ENCODE results near the gene GPR6.

The GPR6 gene, protein sequence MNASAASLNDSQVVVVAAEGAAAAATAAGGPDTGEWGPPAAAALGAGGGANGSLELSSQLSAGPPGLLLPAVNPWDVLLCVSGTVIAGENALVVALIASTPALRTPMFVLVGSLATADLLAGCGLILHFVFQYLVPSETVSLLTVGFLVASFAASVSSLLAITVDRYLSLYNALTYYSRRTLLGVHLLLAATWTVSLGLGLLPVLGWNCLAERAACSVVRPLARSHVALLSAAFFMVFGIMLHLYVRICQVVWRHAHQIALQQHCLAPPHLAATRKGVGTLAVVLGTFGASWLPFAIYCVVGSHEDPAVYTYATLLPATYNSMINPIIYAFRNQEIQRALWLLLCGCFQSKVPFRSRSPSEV

DNA sequence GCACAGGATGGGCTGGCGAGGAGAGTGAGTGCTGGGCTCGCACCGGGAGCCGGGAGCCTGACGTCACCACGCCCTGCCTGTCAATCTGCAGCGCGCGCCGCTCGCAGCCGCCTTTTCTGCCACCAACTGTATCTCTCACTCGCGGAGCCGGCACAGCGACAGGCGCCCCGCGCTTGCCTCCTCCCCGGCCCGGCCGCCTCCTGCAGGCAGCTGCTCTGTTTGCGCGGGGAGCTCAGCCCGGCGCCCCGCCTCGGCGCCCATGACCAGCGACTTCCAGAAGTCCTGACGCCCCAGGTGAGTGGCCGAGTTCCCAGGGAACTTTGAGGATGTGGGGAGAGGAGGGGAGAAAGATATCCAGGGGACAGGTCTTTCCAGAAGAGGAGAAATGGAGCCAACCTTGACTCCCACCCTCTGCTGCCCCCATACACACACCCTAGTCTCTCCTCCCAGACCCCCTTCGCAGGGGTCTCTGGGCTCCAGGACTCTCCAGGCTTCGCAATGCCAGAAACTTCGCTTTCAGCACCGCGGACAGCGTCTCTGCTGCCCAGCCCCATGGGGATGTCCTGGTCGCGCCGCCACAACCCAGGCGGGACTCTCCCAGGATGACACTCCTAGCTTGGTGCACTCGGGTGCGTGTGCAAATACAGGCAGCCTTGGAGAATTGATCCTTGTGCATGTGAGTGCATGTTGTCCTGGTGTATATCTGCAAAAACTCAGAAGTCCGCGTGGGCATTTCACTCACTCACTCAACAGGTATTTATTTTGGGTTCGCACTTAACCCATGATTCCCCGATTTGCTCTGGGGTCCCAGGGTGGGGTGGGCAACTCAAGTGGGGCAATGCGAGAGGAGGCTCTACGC lies at the start of gene GPR6:
Gene GPR6, plus strand, starts transcription at position 138 of the 859 bp plus-strand sequence. CDS start 802 bp downstream, outside the sequence.
- no peak for DNase-seq (ENCODE audit: low spot score)

DNA sequence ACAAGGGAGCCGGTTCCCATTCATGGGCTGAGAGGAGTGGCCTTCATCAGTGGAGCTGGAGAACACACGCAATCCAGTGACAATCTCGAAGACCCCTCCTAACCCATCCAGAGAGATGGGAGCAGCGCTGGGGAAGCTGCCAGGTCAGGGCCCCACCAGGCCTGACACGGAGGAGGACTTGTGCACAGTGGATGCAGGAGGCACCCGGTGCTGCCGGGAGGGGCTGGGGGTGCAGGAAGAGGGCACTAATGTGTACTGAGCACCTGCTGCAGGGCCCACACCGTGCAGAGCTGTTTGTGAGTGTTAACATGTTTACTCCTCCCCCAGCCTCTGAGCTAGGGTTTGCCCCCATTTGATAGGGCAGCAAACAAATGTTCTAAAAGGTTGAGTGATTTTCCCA lies 43.8 kb upstream of the GPR6 start:
- no peak for DNase-seq (ENCODE audit: low spot score)

DNA sequence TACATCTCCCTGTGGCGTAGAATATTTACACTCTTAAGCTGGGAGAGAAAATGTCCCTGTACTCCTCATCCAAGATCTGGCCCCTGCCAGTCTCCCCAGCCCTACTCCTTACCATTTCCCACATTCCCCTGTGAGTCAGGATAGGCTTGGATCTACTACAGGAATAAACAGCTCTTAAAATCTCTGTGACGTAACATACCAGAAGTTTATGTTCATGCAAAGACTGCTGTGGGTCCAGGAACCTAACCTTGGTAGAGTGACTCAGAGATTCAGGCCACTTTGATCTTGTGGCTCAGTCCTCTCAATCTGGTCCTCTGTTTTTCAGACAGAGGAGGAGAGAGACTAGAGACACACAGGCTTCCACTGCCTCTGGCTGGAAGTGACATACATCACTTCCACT lies 38.5 kb upstream of the GPR6 start:
- DNase-seq (ENCODE audit: low spot score) = peak; percentile 40

DNA sequence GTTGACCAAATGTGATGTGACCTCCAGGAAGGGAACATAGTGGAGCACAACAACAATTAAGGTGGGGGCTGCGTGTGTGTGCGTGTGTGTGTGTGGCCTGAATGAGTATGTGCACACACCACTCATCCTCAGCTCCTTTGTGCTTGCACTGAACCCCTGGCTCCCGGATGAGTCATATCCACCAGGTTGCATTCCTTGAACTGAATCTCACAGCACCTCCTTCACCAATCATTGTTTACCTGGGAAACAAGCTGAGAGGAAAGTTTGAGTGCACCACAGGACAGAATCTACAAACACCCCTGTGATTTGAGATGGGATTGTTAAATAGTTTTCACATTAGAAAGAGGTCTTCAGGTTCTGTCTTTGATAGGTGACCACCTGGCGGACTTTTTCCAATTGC lies 33.7 kb upstream of the GPR6 start:
- peak; percentile 57 for DNase-seq (ENCODE audit: low spot score)

DNA sequence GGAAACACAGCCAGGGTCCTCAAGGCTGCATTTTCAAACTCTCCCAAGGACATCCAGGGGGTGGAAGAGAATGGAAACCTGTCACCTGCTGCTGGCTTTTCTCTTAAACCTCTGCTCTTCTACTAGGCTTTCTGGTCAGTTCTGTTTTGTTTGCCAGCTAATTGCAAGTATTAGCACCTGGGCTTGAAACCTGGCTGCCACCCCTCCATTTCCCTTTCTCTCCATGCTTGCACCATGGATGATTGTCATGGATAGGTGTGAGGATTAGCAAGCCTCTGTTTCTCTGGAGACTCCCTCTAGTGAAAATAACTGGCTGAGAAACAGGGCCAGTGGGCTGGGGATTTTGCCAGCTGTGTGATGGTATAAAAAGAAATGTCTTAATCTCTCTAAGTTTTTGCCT lies 33.0 kb upstream of the GPR6 start:
- no peak for DNase-seq (ENCODE audit: low spot score)

DNA sequence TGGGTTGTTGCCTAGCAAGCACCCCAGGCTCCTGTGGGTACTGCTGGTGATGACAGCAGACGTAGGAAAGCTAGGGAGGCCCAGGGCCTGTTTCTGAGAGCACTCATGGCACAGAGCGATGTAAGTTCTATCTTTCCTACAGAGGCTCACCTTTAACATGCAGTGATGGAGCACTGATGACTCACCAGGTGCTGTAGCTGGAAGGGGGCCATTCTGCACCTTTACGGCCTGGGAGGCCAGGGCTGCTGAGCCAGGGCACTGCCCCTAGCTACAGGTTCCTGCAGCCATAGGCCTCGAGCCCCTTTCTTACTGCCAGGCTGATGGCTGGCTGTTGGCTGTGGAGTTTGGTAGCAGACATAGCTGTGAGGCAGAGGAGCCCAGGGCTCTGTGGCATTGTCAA lies 31.1 kb upstream of the GPR6 start:
- no peak for DNase-seq (ENCODE audit: low spot score)

DNA sequence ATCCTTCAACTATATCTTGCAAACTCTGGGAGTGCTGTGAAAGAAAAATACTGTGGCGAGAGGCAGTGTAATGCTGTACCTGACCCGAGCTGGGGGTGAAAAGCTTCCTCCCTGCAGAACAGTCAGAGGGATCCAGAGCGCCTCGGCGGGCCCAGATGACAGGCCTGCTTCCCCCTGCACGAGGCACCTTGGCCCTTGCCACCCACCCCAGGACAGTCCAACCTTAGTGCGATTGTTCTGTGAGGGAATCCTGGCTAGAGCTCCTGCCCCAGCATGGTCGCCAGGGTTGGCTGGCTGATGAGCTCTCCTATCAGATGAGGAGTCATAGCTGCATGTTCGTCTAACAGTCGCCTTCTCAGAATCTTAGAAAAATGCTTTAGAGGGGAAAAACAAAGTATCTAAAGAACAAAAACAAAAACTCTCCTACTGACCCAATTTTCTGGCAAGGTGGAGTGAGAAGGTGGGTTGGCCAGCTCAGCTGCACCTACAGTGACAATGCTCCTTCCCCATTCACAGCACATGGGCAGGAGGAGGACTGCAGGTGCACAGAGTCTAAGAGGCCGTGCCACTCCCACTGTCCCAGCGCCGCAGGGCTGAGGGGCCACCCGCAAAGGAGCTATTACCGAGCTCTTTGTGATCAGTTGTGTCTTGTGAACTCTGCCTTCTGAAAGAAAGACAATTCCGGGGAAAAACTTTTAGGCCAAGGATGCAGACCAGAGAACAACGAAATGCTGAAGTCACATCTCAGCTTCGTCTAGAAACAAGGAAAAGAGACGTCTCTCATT lies 28.6 kb upstream of the GPR6 start:
- DNase-seq (ENCODE audit: low spot score) = no peak

DNA sequence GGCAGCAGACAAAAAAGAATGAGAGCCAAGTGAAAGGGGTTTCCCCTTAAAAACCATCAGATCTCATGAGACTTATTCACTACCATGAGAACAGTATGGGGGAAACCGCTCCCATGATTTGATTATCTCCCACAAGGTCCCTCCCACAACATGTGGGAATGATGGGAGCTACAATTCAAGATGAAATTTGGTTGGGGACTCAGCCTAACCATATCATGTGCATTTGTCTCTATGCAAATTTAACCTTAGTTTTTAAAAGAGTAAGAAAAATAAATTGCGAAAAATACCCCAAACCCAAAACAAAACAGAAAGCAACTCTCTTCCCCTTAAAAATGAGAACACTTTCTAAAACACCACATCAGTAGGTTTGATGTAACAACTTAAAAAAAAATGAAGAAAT lies 22.6 kb upstream of the GPR6 start:
- DNase-seq (ENCODE audit: low spot score) = no peak

DNA sequence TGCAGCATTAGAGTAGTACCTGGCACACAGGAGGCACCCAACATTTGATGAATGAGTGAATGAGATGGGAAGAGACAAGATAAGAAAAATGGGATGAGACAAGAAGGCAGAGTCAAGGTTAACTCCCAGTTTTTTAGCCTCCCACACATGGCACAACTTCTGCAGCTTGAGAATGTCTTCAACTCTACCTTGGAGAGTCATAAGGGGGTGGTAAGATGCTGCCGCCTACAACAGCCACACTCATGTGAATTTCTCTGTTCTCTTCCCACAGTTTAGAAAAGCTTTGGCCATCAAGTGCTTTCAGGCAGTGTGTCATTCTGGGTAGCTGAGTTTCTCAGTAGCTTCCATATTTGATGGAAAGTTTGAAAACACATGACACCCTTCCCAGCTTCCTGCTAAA lies 19.5 kb upstream of the GPR6 start:
- DNase-seq (ENCODE audit: low spot score) = no peak

DNA sequence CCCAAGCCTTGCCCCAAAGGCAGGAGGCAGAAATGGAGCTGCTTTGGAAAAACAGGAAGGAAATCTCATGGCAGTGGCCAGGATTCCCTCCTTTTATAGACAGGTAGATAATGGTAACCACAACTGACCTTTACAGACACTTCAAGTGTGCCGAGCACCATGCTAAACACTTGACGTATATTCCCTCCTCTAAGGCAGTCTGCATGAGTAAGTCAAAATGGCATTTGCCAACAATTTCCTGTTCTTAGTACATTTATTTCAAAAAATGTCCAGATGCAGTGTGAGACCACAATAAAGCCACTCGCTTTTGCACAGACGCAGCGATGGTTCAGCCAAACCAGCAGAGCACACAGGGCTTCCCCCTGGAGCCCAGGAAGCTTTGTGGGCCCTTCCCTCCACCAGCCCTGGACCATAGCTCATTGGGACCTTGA lies 16.5 kb upstream of the GPR6 start:
- peak; percentile 58 for DNase-seq (ENCODE audit: low spot score)

DNA sequence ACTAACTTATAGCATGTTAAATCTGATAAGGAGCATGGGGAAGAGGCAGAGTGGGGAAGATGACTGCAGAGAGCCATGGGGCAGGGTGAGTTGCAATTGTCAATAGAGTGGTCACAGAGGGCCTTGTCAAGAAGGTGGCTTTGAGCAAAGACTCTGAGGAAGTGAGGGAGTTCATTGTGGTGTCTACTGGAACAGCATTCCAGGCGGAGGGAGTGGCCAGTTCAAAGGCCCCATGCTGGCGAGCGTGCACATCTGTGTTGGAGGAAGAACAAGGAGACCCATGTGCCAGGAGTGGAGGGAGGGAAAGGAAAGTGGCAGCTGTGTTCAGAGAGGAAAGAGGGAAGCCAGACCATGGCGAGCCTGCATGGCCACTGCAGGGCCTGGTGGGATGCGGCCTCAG lies 15.8 kb upstream of the GPR6 start:
- DNase-seq (ENCODE audit: low spot score) = peak; percentile 43

DNA sequence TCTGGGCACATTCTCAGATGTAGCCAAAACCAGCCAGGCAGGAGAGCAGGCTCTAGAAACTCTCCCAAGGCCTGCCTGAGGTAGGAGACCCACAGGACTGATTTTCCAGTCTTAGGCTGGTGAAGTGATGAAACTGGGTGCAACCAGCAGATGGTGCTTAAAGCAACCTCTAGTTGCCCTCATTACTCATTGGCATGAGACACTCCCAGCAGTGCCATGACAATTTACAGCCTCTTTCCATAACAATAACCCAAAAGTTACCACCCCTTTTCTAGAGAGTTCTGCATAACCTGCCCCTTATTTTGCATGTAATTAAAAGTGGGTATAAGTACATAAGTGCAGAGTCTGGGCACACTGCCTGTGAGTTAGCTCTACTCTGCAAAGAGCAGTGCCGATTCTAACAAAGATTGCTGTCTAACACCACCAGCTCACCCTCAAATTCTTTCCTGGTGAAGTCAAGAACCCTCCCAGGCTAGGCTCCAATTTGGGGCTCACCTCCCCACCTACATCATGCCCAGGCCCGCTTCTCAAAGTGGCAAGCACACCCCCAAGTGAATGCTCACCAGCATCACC lies 14.4 kb upstream of the GPR6 start:
- DNase-seq (ENCODE audit: low spot score) = no peak

DNA sequence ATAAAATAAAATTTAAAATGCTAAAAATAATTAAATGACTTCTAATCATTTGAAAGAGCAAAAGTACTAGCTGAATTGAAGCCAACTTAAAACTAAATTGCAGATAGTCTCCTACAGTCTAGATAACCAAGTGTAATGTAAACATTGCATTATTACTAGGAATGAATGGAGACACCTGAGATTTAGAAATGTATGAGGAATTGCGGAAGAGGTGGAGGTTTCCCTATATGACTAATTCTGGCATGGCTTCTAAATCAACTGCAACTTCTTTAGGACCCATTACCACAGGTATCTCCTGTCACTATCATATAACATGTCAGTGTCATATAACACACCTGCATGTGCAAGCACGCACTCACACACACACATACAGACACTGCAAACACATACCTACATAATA lies 13.2 kb upstream of the GPR6 start:
- no peak for DNase-seq (ENCODE audit: low spot score)

DNA sequence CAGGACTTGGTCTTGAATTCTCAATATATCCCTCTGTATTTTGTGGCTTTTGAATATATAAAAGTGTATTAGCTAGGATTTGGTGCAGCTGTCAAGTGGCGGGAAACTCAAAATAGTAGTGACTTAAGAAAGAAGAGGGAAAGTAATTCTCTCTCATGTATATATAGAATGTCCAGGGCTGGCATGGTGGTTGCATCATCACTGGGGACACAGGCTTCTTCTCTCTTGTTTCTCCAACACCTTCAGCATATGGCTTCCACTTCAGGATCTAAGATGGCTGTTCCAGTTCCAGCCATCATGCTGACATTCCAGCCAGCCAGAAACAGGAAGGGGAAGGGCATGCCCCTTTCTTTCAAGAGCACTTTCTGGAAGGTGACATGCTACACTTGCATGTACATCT lies 11.8 kb upstream of the GPR6 start:
- DNase-seq (ENCODE audit: low spot score) = no peak

DNA sequence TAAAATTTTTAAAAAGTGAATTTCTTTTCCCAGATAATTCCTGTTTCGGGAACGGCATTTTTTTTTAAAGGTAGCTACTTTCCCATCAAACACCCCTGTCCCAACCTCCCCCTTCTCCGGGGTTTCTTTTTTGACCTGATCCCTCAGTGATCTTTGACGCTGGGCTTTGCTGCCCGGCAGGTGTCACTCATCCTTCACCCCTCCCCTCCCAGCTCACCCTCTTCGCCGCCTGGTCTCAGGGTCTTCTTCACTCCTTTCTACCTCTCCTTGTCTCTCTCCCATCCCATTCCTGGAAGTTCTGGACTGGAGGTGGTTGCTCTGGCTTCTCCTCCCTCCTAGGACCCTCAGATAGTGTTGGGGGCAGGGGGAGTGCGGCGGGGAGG lies 329 bp upstream of the GPR6 start:
- no peak for DNase-seq (ENCODE audit: low spot score)

DNA sequence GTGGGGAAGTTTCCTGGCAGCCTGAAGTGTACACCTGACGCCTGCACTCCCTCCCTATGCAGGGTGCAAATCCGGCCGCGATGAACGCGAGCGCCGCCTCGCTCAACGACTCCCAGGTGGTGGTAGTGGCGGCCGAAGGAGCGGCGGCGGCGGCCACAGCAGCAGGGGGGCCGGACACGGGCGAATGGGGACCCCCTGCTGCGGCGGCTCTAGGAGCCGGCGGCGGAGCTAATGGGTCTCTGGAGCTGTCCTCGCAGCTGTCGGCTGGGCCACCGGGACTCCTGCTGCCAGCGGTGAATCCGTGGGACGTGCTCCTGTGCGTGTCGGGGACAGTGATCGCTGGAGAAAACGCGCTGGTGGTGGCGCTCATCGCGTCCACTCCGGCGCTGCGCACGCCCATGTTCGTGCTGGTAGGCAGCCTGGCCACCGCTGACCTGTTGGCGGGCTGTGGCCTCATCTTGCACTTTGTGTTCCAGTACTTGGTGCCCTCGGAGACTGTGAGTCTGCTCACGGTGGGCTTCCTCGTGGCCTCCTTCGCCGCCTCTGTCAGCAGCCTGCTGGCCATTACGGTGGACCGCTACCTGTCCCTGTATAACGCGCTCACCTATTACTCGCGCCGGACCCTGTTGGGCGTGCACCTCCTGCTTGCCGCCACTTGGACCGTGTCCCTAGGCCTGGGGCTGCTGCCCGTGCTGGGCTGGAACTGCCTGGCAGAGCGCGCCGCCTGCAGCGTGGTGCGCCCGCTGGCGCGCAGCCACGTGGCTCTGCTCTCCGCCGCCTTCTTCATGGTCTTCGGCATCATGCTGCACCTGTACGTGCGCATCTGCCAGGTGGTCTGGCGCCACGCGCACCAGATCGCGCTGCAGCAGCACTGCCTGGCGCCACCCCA lies 1.2 kb downstream of the GPR6 start:
- no peak for DNase-seq (ENCODE audit: low spot score)

DNA sequence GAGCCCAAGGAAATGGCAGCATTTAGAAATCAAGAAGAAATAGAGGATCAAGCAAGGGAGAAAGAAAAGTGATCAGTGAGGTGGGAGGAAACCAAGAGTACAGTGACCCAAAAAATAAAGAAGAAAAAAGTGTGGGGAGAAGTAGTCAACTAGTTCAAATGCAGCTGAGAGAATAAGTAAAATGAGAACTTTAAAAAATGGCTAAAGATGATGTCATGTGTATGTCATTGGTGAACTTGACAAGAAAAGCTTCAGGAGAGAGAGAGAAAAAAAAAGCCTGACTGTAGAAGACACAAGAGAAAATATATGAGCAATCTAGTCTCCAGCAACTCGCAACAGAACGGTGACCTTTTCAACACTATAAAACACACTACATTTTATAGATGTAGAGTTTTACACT lies 6.3 kb downstream of the GPR6 start:
- no peak for DNase-seq (ENCODE audit: low spot score)

DNA sequence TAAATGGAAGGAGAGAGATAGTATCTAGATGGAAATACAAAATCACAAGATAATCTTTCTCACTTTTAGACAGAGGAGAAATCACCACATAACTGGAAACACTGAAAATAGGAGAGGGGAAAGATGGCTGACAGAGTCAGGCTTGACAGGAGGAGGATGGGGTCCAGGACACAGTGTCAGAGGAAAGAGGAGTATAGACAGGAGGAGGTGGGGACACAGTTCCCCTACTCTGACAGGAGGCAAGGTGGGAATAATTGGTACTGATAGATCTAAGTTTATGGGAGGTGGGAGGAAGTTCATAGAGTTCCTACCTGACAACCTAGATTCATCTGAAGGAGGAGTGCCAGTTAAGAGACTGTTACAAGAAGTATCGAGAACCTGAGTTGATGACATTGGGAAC lies 9.1 kb downstream of the GPR6 start:
- DNase-seq (ENCODE audit: low spot score) = no peak

DNA sequence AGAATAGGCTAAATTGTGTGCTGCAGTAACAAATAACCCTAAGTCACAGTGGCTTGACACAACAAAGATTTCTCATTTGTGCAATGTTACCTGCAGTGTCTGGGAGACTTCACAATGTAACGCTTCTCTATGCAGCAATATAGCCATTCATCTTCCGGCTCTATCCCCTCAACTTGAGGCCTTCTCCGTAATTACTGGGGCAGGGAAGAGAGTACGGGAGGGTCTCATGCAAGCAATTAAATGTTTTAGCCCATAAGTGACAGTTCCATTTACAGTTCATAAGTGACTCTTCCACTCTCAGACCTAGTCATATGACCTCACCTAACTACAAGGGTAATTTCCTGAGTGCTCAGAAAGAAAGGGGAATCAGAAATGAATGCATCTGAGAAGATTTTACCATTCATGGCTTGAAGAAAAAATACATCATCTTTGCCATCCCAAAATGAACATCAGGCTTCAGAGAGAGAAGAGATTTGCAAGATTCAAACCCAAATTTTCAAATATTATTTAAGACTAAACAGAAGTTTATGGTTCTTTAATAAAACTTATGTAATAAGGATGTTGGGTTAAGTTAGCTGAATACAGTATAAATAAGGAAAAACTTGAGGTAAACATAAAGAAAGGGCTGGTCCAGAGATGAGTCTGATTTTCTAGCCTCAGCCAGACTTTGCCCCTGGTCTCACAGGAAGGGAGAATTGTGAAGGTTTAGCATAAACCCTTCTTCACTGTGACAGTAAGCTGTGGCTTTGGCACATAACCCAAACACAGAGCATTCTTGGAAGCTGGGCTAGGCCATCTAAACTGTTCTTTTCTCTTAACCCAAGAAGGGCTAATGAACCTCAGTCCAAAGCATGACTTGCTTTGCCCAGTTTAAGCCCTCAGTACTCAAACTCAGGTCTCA lies 13.3 kb downstream of the GPR6 start:
- DNase-seq (ENCODE audit: low spot score) = no peak

DNA sequence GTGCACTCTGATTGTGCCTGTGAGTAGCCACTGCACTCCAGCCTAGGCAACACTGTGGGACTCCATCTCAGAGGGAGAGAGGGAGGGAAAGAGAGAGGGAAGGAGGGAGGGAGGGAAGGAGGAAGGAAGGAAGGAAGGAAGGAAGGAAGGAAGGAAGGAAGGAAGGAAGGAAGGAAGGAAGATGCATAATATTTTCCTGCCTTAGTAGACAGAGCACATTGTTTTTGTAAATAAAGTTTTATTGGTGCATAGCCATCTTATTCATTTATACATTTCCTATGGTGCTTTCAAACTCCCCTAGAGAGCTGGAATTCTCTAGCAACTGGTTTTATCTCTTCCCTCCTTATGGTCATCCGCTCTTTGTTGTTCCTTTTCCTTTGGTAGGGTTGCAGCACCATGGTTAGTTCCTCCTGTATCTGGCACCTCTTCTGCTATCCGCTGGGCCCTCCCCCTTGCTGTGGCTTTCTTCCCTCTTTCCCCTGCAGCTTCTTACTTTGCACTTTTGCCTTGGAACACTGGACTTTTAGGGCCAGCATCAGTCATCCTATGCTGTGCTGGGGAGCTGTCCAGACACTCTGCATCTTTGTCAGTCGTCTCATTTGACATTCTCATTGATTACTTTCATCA lies 20.2 kb downstream of the GPR6 start:
- no peak for DNase-seq (ENCODE audit: low spot score)
